DMS153 (cell line): ENCODE measurements around the gene SLC24A1.

Source experiments
- DNase-seq: peaks from one replicate; lab custom pipeline; 2025; lab: John Stamatoyannopoulos, UW

The SLC24A1 gene

DNA sequence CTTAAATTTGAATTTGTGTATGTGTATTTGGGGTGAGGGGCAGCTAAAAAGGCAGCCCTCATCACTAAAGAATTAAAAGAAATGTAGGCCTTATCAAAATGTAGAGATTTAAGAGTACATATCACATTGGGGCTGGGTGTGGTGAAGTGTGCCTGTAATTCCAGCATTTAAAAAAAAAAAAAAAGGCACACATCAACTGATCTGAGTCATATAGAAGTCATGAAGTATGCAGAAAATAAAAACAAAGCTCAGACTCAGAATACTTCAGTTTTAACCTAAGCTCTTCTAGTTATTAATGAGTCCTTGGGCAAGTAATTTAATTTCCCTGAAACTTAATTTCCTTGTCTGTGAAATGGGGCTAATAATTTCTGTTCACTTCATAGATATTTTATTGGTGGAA is 31.6 kb downstream of the SLC24A1 start:
- no peak for DNase-seq

DNA sequence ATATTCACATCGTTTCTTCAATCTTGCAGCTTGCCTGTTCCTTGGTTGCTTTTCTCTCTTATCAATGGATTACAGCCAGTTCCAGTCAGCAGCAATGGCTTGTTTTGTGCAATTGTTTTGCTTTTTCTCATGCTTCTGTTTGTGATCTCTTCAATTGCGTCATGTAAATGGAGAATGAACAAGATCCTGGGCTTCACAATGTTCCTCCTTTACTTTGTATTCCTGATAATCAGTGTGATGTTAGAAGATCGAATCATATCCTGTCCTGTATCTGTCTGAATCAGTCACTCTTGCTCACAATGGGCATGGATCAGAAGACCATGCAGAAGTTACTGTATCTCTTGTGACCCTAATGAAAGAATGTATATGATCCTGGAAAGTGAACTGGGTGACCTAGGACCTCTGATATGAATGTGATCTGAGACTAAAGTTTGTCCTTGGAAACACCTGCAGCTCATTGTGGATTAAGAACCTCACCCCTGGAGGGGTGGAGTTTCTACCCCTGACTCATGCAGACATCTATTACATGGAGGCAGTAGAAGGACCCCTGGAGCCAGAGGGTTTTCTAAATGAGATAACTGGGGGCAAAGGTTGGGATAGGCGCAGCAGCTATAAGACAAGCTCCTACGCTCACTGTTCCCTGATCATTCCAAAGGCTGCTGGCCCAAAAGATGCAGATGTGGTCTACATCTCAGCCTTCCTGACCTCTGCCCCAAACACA is 32.2 kb downstream of the SLC24A1 start:
- DNase-seq = no peak

DNA sequence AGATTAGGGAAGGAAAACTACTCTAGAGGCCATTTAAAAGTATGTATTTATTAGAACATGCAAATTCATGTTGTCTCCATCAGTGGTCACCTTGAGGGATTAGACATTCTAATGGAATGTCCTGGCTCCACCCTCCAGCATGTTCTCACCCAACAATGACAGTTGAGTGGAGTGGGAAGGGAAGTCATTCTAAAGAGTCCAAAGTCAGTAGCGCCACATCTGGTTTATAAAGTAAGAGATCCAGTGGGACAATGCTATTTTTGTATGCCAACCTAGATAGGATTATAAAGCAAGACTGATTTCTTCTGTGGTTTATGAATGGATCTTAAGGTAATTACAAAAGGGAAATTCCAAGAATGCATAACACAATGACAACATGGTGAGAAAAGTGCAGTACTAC is 33.3 kb downstream of the SLC24A1 start:
- DNase-seq = no peak

DNA sequence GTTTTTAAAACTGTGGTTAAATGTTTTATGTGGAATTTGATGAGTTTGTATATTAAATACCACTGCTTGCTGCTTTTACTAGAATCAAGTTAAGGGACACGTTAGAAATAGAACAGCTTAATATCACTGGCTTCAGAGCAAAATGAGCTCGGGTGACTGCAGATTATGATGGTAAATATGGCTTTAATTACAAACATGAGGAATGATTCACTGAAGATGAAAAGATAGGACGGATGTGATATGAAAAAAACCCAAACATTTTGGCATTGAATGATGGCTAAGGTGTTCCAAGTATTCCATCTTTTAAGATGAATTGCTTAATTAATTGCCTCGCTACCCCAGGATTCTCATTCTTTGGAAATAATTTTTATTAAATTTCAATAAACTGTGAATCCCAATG is 33.7 kb downstream of the SLC24A1 start:
- DNase-seq = no peak

DNA sequence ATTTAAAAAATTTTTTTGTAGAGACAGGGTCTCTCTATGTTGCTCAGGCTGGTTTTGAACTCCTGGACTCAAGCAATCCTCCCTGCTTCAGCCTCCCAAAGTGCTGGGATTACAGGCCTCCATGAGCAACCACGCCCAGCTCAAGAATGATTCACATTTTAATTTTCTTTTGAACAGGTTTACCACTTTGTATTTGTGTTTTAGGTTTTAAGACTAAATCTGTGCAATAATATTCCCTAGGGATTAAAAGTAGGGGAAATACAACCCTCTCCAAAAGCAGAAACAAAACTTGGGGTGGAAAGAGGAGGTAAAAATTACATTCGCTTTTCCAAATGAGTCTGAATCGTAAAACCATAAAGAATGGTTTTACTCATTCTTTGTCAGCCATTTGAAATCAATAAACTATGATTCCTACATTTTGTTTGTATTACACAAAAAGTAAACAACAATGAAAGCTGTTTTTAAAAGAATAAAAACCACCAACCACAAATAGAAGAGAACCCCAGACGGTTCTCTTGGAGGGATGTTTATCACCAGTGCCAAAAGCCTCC is 37.8 kb downstream of the SLC24A1 start:
- DNase-seq = no peak

DNA sequence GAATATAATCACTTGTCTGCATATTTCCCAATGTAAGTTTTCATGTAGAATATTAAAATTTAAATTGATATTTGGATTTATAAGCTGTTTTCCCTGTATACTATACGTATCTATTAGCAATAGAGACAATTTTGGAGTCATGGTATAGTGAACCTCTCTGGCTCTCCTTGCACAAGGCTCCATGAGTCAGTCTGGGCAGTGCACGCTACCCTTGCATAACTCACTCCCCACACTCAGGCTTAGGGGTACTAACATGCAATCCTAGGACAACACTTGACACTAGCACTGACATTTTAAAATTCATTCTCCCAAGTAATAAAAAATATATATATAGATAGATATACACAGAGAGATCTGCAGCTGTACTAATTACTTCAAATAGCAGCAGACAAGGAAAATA is 39.2 kb downstream of the SLC24A1 start:
- DNase-seq = no peak

DNA sequence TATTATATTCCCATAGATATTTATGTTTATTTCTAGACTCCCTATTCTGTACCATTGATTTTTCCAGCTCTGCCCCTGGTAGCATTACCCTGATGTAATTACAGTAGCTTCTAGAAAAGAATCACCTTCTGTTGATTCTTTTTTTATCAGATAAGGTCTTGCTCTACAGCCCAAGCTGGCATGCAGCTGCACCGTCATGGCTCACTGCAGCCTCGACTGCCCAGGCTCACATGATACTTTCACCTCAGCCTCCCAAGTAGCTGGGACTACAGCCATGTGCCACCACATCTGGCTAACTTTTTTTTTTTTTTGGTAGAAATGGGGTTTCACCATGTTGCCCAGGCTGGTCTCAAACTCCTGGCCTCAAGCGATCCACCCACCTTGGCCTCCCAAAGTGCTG is 41.8 kb downstream of the SLC24A1 start:
- DNase-seq = no peak

DNA sequence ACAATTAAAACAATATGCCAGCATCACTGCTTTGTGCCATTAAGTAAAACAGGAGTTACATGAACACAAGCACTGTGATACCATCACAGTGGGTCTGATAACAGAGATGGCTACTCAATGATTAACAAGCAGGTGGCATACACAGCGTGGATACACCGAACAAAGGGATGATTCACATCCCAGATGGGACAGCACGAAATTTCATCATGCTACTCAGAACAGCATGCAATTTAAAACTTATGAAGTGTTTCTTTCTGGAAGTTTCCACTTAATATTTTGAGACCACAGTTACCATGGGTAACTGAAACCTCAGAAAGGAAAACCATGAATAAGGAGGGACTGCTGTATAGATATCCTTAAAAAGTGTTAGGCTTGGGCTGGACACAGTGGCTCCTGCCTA is 44.5 kb downstream of the SLC24A1 start:
- no peak for DNase-seq

DNA sequence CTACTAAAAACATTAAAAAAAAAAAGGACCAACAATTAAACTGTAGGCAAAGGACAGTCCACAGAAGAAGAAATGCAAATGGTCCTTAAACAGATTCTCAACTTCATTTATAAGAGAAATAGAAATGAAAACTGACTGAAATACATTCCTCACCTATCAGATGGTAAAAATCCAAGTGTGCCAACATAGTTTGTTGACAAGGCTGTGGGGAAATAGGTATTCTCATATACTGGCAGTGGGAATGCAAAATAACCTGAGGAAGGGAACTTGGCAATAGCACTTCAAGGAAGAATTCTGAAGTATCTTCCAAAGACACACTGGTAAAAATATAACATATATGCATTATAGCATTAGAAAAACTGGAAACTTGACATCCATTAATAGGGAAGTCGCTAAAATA is 53.8 kb downstream of the SLC24A1 start:
- DNase-seq = no peak

DNA sequence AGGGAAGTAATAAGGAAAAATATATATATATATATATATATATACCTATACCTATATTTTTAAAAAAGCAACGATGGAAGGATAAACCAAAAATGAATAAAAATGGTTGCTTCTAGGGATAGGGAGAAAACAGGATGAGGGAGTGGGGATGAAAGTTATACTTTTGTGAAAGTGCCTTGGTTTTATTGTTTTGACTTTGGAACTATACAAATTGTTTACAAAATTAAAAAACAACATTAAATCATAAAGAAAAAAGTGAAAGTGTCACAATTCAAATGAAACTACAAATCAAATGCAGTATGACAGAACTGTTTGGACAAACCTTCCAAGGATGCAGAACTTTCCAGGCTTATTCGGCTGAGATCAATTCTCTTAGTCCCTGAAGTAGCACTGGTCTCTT is 54.4 kb downstream of the SLC24A1 start:
- DNase-seq = no peak

DNA sequence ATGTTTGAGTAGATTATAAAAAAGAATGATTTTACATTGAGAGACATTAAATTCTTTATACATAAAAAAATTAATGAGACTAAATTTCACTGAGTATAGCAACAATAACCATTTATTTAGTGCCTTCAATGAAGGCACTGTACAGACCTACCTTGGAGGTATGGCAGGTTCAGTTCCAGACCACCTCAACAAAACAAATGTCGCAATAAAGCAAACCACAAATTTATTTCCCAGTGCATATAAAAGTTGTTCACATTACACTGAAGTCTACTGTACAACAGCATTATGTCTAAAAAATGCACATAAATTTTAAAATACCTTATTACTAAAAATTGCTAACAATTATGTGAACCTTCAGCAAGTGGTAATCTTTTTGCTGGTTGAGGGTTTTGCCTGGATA is 58.8 kb downstream of the SLC24A1 start:
- DNase-seq = no peak

DNA sequence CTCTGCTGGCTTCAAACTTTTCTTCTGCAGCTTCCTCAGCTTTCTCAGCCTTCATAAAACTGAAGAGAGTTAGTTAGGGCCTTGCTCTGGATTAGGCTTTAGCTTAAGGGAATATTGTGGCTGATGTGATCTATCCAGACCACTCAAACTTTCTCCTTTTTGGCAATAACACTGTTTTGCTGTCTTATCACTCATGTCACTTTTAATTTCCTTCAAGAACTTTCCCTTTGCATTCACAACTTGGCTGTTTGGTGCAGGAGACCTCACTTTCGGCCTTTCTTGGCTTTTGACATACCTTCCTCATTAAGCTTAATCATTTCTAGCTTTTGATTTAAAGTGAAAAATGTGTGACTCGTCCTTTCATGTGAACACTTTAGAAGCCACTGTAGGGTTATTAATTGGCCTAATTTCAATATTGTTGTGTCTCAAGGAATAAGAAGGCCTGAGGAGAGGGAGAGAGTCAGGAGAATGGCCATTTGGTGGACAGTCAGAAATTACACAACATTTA is 60.7 kb downstream of the SLC24A1 start:
- DNase-seq = no peak

DNA sequence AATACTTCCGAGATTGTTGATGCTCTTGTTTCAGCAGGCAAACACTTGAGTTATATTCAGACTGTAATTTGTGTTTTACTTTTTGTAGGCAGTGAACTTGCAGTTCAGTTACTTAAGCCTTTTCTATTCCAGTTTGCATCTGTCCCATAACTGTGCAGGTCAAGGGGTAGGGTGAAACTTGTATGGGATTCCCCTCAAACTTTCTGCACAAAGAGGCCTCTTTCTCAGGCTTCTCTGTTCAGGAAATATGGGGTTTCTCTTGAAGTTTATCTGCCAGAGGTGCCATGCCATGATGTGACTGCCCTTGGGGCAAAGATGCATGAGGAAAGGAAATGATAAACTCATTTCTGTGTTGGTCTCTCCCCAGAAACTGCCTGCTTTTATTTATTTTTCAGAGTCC is 66.7 kb downstream of the SLC24A1 start:
- DNase-seq = no peak

DNA sequence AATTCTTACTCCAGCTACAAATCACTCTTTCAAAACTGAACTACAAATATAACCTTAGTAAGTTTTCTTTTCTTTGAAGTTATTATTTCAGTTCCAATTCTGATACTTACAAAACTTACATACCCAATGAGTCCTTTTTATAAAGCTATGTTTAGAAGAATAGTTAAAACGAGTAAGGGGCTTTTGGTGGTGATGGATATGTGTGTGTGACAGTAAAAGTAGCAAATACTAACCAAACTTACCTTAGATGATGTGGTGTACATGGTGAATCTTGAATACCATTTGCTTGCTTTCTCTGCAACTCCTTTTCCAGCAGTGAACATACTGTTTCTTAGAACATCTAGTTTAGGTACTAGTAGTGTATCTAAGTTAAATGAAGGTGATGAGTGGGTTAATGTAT is 68.4 kb downstream of the SLC24A1 start:
- DNase-seq = no peak

DNA sequence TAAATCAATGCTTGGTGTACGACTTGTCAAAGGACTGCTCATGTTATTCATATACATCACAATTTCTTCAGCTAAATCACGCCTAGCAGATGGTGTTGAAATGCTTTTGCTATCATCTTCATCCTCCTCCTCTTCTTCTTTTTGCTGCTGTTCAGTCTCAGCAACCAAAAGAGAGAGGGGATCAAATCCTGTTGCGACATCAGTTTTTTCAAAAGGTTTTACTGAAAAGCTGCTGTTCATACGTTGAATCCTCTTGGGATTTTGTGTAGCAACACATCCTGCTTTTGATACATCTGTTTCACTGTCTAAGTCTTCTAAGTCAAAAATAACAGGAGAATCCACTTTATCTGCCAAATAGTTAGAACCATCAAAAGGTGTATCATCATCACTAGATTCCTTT is 69.0 kb downstream of the SLC24A1 start:
- DNase-seq = no peak

DNA sequence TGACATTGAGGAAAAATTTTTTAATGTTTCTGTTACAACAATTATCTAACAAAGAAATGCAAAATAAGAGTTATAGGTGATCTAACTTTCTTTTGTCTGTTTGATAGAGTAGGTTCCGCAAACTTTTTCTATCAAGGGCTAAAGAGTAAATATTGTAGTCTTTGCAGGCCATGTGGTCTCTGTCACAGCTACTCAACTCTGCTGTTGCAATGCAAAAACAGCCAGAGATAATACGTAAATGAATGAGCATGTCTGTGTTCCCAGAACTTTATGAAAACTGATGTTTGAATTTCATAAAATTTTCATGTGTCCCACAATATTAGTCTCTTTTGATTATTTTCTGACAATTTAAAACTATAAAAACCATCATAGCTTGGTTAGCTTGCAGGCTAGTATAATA is 73.3 kb downstream of the SLC24A1 start:
- no peak for DNase-seq
